ENCODE results near the gene SLC15A4.

- no peak for TF ChIP-seq CTCF (IDR thresholded peaks at IDR 0.05)
- TF ChIP-seq POLR2A (IDR thresholded peaks at IDR 0.05): no peak
Measured at GRCh38 chr12:128801879-128802391, 21.8 kb downstream of the SLC15A4 start.
